ENCODE results near the gene PAK4.

Gene PAK4

DNA sequence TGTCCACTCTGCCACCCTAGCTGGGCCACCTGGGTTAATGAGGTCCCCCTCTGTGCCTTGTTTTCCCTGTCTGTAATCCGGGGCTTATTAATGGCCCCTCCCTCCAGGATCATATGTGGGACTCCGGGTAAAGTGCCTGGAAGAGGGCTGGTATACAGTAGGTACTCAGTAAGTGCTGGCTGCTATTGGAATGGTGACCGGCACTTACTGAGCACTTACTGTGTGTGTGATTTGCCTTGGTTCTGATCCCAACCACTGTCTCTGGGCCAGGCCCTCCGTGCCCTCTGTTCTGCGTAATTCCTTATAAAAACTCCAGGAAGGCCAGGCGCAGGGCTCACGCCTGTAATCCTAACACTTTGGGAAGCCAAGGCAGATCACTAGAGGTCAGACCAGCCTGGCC lies 40.3 kb downstream of the PAK4 start:
- no peak for DNase-seq (ENCODE audit: low read depth)

DNA sequence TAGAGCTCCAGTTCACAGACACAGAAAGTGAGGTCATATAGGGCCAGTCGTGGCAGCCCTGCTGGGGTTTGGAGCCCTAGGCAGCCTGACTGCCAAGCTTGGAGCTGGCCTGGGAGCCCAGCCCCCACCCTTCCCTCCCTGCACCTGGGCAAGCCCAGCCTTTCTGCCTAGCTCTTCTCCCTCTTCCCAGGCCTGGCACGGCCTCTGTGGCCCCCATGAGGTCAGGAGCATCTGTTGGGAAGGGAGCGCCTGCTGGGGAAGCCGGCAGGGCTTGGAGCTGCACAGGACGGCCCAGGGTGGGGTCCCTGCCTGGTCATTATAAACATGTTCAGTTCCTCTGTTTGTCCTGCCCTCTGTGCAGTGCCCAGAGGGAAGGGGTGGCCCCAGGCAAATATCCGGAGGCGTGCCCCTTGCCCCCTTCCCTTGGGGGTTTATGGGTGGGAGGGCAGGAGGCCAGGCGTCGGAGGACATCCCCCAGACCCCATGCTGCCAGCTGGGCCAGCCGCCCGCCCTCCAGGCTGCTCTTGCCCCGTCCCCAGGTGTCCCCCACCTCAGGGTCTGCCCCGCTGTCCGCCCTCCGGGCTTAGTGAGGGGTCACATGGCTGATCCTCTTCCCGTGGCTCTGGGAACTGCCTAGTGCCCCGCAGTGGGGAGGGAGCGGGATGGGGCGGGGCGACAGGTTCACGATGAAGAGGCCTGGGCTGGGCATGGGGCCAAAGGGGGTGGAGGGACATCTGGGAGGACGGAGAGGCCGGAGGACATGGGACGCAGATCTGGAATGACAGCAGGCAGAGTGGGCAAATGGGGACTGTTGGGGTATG lies 41.2 kb downstream of the PAK4 start:
- no peak for DNase-seq (ENCODE audit: low read depth)

DNA sequence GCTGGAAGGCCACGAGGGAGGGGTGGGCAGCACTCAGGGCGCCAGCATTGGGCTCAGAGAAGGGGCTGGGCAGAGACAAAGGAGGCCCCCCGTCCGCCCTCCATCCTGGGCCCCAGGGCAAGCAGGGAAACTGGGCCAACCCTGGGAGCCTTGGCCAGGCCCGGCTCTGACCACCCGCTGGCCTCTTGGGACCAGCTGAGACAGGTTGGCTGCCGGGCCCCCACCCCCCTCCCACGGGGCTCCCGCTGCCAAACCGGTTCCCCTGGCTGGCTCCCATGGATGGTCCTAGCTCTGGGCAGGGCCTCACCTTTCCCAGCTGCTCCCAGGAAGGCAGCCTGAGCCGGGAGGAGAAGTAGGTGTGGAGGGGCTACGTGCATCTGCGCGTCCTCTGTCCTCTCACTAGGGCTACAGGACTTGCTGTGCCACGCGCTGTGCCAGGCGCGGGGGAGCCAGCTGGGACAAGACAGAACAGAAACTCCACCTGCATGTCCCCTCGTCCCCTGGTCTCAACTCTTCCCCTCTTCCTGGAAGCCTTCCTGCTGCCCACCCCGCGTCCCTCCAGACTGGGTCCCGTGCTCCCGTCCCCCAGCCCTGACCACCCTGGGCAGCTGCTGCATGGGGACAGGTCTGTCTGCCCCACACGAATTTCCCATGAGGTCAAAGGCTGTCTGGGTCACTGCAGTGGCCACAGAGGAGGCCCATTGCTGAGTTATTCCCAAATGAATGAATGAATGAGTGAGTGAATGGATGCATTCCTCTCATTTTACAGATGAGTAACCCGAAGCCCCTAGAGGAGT lies 42.1 kb downstream of the PAK4 start:
- no peak for DNase-seq (ENCODE audit: low read depth)

DNA sequence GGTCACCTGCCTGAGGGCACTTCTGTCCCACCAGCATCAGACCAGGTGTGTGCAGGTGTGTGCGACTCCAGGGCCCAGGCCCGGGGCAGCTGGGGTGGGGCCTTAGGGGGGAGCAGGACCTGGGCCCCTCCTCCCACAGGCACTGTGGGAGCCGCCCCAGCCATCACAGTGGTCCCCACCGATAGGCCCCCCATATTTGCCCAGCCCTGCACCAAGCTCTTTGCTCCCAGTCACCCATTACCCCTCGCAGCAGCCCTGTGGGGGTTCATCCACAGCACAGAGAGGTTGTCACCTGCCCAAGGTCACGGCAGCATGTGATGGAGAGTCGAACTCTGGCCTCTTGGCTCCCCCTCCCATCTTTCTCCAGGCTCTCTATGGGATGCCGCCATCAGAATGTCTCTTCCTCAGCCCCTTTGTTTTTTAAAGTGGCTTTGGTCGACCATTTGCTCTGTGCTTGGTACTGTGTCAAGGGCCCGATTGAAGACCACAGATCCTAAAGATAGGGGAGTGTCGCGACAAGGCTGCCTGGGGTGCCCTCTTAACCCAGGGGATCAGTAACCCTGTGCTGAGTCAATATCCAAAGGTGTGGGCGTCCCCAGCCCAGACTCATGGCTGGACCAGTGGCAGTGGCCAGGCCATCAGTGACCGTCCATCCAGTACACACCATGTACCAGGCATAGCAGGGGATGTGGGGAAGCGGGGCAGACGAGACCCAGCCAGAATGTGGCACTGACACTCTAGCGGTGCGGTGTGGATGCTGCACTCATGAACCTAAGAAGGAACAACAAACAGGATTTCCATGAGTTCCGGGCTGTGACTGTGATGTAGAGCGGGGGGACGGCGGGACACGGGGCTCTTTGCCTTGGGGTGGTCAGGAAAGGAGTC lies 42.9 kb downstream of the PAK4 start:
- no peak for DNase-seq (ENCODE audit: low read depth)

DNA sequence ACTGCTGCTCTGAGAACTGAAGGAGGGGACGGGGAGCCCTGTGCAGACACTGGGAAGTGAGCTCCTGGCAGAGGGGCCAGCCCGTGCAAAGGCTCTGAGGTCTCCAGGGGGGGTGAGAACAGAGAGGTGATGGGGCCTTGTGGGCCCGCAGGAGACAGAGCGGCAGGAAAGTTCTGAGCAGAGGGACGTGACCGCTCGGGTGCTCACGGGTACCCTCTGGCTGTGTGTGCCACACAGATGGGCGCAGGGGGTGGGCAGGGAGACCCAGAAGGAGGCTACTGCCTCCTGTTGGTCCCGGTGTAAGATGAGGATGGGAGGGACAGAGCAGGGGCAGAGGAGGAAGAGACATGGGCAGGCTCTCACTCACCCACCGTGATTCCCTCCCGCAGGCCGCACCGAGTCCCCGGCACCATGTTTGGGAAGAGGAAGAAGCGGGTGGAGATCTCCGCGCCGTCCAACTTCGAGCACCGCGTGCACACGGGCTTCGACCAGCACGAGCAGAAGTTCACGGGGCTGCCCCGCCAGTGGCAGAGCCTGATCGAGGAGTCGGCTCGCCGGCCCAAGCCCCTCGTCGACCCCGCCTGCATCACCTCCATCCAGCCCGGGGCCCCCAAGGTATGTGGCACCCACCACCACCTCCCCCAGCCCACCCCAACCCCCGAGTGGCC lies 43.7 kb downstream of the PAK4 start:
- no peak for DNase-seq (ENCODE audit: low read depth)

DNA sequence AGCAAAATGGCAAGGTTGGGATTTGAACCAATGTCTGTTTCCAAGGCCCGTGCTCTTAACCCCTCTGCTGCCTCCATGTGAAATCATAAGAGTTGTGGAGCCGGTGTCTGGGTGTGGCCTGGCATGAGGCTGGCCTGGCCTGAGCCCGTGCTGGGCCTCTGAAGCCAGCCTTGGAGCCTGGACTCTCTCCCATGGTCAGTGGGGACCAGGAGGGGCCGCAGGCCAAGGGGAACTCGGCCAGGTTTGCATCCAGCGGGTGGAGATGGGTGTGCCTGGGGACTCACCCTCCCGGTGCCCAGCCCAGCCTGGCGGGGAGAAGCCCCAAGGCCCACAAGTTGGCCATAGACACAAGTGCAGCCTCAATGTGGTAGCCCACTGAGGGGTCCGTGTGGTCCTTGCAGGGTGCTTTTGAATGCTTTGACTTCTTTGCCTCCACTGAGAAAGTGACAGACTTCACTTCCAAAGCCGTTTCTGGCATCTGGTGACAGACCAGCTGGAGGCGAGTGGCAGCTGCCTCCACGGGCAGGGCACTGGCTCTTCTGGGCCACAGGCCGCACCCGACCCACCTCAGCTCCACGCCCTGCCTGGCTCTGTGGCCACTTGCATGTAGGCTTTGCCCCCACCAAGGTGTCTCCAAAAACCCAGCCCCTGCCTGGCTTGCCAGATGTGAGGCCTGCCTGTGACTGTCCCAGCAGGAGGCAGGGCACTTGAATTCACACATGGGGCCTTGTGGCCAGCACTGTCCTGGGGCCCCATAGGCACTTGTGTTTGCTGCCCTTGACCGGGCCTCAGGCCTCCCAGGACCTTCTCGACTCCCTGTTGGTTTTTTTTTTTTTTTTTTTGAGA lies 45.0 kb downstream of the PAK4 start:
- DNase-seq (ENCODE audit: low read depth), result no peak

DNA sequence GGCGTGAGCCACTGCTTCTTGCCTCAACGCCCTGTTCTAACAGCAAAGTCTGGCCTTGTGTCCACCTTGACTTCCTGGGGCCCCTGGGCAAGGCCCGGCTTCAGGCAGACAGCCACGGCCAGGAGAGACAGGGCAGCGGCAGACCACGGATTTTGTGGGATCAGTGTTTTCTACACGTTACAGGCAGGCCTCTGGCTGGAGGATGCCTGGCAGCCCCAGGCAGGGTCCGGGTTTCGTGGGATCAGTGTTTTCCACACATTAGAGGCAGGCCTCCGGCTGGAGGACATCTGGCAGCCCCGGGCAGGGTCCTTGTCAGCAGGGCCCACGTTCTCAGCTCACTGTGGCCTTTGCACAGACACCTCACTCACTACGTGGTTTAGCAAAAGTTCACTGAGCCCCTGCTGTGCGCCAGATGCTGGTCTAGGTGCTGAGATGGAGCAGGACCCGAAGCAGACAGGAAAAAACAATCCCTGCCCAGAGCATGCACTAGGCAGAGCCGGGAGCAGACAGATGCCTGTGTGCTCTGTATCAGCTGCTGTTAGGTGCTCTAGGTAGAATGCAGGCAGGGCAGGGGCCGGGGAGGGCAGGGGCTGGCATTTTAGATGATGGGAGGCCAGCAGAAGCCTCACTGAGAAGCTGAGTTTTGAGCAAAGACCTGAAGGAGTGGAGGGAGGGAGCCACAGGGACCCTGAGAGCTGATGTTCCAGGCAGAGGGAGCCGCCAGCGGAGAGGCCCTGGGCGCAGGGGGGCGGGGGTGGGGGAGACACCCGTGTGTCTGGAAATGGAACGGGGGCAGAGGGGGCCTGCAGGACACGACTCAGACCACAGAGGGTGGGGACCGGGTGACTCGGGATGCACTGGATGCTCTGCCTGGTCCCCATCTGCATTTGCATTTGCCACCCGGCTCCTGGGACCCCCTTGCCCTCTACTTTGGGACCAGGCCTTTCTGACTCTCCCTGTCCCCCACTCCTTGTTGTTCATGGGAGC lies 46.2 kb downstream of the PAK4 start:
- DNase-seq (ENCODE audit: low read depth), result no peak

DNA sequence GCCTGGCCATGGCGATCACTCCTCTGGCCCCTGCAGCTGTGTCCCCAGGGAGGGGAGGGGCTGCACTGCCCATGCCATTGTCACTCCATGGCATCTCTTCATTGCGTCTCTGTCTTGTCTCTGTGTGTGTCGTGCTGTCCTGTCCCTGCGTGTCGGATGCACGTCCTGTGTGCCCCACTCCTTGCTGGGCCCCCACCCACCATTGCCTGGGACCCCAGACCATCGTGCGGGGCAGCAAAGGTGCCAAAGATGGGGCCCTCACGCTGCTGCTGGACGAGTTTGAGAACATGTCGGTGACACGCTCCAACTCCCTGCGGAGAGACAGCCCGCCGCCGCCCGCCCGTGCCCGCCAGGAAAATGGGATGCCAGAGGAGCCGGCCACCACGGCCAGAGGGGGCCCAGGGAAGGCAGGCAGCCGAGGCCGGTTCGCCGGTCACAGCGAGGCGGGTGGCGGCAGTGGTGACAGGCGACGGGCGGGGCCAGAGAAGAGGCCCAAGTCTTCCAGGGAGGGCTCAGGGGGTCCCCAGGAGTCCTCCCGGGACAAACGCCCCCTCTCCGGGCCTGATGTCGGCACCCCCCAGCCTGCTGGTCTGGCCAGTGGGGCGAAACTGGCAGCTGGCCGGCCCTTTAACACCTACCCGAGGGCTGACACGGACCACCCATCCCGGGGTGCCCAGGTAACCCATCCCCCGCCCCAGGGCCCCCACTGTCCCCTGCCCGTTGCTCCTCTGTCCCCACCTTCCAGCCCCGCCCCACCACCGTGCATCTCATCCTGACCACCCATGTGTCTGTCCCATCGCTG lies 47.3 kb downstream of the PAK4 start:
- DNase-seq (ENCODE audit: low read depth), result no peak

DNA sequence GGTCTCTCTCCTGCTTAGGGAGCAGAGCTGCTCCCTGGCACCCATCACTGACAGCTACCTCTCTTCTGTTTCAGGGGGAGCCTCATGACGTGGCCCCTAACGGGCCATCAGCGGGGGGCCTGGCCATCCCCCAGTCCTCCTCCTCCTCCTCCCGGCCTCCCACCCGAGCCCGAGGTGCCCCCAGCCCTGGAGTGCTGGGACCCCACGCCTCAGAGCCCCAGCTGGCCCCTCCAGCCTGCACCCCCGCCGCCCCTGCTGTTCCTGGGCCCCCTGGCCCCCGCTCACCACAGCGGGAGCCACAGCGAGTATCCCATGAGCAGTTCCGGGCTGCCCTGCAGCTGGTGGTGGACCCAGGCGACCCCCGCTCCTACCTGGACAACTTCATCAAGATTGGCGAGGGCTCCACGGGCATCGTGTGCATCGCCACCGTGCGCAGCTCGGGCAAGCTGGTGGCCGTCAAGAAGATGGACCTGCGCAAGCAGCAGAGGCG lies 48.0 kb downstream of the PAK4 start:
- no peak for DNase-seq (ENCODE audit: low read depth)

DNA sequence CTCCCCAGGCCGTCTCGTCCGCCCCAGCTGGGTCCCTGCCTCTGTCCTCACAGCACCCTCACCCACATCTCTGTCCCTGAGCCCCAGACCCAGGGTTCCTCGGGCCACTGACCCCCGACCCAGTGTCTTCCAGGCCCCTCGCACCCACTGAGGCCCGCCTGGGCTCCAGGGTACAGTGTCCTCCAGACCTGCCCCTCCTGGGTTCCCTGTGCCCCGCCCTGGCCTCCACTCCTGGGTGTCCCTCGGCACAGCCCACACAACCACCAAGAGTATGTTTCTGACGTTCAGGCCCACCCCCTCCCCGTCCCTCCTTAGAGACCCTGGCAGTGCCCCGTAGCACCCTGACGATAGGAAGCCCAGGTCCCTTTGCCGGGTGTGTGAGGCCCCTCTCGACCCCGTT lies 48.6 kb downstream of the PAK4 start:
- DNase-seq (ENCODE audit: low read depth), result no peak

DNA sequence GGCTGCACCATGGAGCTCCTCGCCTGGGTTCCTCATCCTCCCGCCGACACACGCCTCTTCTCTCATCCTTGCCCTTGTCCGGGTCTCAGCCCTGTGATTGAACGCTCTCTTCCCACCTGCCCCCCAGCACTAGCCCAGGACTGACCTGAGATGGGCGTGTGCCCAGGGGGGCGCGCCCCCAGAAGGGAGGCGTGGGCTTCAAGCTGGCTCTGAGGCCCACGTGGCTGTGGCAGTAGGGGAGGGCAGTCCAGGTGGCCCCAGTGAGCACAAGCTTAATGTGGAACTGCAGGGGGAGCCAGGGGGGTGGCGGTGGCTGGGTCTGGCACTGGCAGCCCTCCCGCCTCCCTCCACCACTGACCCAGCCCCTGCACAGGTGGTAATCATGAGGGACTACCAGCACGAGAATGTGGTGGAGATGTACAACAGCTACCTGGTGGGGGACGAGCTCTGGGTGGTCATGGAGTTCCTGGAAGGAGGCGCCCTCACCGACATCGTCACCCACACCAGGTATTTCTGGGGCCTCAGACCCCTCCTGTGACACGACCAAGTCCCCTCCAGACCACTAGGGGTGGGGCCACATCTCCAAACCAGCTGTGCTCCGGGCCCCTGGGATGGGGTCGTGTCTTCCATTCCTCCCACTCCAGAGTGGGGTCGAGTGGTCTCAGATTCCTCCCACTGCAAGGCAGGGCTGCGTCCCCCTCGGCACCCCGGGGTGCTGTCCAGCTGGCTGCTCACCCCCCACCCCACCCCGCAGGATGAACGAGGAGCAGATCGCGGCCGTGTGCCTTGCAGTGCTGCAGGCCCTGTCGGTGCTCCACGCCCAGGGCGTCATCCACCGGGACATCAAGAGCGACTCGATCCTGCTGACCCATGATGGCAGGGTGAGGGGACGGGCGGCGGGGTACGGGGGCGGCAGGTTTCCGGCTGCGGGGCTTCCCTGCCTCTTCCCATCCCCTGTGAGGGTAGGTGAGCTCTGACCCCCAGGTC lies 49.3 kb downstream of the PAK4 start:
- DNase-seq (ENCODE audit: low read depth), result no peak

DNA sequence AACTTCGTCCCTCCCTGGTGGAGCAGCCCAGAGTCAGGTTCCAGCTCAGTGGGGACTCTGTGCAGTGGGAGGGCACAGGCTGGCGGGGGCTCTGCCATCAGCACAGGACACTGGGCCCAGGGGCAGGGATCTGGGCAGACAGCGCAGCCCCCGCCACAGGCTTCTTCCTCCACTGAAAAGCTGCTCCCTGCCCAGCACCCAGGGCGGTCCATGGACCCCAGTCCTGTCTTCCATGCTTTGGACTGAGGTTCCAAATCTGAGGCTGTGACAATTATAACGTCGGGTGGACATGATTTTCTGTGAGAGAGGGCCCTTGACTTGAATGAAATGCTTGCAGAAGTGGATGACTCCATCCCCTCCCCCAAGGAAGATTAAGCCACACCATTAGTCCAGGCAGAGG lies 50.0 kb downstream of the PAK4 start:
- DNase-seq (ENCODE audit: low read depth), result no peak

DNA sequence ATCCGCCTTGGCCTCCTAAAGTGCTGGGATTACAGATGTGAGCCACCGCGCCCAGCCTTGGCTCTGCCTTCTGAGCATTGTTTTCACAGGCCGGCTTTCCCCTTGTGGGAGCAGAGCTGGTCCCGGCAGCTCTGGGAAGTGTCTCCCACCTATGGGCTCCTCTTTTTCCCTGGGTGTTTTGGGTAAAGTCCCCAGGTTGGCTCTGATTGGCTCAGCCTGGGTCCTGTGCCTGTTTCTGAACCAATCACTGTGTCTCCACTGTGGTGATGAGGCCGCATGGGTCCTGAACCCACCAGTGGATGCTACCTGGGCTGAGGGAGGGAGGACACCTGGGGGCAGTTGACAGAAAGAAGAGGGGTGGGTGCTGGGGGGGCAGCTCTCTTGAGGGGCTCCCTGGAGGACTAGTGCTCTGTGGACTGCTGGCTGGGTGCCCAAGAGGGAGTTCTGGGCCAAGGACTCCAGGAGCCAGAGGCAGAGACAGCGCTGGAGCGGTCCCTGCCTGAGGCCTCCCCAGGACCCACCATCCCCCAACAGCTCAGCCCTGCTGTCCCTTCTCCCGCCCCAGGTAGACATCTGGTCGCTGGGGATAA lies 51.6 kb downstream of the PAK4 start:
- DNase-seq (ENCODE audit: low read depth), result no peak

DNA sequence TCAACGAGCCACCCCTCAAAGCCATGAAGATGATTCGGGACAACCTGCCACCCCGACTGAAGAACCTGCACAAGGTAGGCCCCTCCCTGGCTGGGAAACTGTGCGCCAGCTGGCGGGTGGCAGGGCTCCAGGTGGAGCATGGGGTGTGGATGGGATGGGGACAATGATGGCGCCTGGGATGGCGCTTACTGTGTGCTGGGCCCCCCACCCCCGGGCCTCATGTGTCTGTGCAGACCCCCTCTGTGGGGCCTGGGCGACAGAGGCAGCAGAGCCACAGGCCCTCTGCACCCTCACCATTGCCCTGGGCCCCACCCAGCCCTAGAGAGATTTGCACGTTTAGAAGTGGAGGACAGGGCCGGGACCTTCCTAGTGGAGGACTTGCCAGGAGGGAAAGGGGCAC lies 52.1 kb downstream of the PAK4 start:
- DNase-seq (ENCODE audit: low read depth), result no peak

DNA sequence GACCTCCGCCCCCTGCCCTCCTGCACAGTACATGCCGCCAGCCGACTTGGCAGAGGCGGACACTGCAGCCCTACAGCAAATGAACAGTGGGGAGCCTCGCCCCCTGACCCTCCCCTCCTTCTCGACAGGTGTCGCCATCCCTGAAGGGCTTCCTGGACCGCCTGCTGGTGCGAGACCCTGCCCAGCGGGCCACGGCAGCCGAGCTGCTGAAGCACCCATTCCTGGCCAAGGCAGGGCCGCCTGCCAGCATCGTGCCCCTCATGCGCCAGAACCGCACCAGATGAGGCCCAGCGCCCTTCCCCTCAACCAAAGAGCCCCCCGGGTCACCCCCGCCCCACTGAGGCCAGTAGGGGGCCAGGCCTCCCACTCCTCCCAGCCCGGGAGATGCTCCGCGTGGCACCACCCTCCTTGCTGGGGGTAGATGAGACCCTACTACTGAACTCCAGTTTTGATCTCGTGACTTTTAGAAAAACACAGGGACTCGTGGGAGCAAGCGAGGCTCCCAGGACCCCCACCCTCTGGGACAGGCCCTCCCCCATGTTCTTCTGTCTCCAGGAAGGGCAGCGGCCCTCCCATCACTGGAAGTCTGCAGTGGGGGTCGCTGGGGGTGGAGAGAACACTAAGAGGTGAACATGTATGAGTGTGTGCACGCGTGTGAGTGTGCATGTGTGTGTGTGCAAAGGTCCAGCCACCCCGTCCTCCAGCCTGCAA lies 52.9 kb downstream of the PAK4 start:
- DNase-seq (ENCODE audit: low read depth), result no peak

DNA sequence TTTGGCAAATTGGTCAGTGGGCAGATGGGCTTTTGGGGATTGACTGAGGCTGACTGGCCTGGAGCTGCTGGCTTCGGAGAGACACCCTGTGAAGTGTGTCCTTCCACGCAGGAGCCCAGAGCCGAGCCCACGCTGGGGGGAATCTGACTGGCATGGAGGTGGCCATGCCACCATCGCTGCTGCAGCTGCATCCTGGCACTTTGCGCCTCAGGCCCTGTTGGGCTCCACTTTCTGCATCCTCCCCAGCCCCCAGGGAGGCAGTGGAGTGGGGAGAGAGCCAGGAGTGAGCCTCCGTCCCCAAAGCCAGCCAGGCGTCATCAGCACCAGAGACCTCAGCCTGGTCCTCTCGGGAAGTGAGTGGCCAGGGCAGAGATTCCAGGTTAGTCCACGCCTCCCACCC lies 54.2 kb downstream of the PAK4 start:
- no peak for DNase-seq (ENCODE audit: low read depth)
